Upper lobe of right lung (tissue), 1 donor: ENCODE data around the gene PEX14. TPM values are rescaled to one million over a fixed set of nuclear protein-coding genes. Genes with fewer than 3 reads are reported as not detected.

ENCODE experiments used
- ATAC-seq: fragments of 200-7000 bp; cut with Tn5 transposase; one replicate; pipeline ENCODE4 v1.9.1; 2020; ENCODE audit warnings: mild to moderate bottlenecking, moderate library complexity
- DNase-seq: peaks from one replicate; pipeline ENCODE4 v3.0.0-alpha.2; 2020
- H3K27ac ChIP-seq: fragments of 200-600 bp; one replicate; pipeline ENCODE4 v1.8.0; 2022
- H3K27me3 ChIP-seq: fragments of 200-600 bp; one replicate; pipeline ENCODE4 v1.8.0; 2022; ENCODE audit warnings: mild to moderate bottlenecking
- H3K36me3 ChIP-seq: fragments of 200-600 bp; one replicate; pipeline ENCODE4 v1.8.0; 2022
- H3K4me1 ChIP-seq: fragments of 200-600 bp; one replicate; pipeline ENCODE4 v1.8.0; 2022
- H3K4me3 ChIP-seq: fragments of 200-600 bp; one replicate; pipeline ENCODE4 v1.8.0; 2022; ENCODE audit warnings: mild to moderate bottlenecking
- H3K9me3 ChIP-seq: fragments of 200-600 bp; one replicate; pipeline ENCODE4 v1.8.0; 2022
- intact Hi-C: fragments of 100-400 bp; cut with DNase I; formaldehyde crosslinking; loops from one replicate; pipeline ENCODE4 v1.11.0; 2022
- total RNA-seq: library from RNA; stranded (reverse); fragmentation: NEBNext Ultra II Directional; extraction: Animal tissue kit (Norgen Biotek cat#: 25700); gene quantifications from one replicate; pipeline ENCODE4 v1.2.1, GENCODE V29; 2021
- TF ChIP-seq, protein P1 (sequence below): fragments of 200-600 bp; IDR thresholded peaks from one replicate; pipeline ENCODE4 v1.8.0; 2022; ENCODE audit warnings: antibody characterized with exemption
- donor health status: DM: no; HTN: yes; CAD: no; lungs with severe emphysema.

PEX14 gene
- total RNA-seq, 1 donor from 2014 or later: 25.8 TPM

DNA sequence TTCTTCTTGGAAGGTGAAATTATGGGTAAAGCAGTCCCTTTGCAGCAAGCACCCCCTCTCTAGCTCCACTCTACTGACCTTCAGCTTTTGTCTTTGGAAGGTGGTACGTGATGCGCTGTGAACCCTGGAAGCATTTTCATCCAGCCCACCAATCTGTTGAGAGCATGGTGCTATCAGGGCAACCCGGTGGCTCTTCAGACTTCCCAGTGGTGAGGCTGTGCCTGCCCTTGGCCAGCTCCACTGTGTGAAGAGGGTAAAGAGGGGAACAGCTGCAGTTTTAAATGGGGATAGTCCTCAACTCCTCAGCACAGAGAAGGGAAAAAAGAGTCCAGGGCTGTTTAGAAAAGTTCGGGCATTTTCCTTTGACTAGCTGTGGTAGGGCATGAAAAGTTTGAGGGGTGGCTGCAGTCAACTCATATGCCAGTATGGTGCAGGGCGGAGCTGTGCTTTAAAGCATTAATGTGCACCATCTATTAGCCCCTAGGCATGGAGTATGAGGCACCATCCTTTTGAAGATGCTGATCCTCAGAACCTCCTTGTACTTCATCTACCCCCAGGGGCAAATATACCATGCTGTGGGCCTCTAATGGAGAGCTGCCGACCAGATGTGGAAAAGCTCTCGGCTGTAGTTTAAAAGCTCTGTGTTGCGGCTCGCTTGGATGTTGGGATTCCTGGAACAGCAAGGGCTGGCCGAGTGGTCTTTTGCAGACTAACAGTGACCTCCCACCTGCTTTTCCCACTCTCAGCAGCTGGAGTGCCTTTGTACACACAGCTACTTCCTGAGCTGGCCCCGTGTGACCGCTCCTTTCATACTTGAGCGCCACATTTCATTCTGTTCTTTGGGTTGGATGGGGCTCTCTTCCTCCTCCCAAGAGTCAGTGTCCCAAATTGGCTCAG lies 123.0 kb downstream of the PEX14 start:
- H3K27ac ChIP-seq: no peak overlapping the region
- no peaks in the 10 kb centered on the region for H3K9me3 ChIP-seq
- no peak overlapping the region for H3K4me3 ChIP-seq
- H3K4me1 ChIP-seq: peaks cover 8% of the 10 kb centered on the region
- H3K27me3 ChIP-seq: no peaks in the 10 kb centered on the region
- ATAC-seq (peak; percentile 36), DNase-seq (no peak)
- intact Hi-C loops: no loop called here
- H3K36me3 ChIP-seq: no peaks in the 10 kb centered on the region
- TF ChIP-seq, protein P1, sequence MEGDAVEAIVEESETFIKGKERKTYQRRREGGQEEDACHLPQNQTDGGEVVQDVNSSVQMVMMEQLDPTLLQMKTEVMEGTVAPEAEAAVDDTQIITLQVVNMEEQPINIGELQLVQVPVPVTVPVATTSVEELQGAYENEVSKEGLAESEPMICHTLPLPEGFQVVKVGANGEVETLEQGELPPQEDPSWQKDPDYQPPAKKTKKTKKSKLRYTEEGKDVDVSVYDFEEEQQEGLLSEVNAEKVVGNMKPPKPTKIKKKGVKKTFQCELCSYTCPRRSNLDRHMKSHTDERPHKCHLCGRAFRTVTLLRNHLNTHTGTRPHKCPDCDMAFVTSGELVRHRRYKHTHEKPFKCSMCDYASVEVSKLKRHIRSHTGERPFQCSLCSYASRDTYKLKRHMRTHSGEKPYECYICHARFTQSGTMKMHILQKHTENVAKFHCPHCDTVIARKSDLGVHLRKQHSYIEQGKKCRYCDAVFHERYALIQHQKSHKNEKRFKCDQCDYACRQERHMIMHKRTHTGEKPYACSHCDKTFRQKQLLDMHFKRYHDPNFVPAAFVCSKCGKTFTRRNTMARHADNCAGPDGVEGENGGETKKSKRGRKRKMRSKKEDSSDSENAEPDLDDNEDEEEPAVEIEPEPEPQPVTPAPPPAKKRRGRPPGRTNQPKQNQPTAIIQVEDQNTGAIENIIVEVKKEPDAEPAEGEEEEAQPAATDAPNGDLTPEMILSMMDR: no peak

- intact Hi-C loops: no loop called here
- H3K27ac ChIP-seq: no peak overlapping the region
- H3K4me1 ChIP-seq: peaks cover 8% of the 10 kb centered on the region
- H3K36me3 ChIP-seq: no peaks in the 10 kb centered on the region
- DNase-seq (no peak), ATAC-seq (peak; percentile 31)
- H3K27me3 ChIP-seq: no peaks in the 10 kb centered on the region
- H3K9me3 ChIP-seq: no peaks in the 10 kb centered on the region
- no peak overlapping the region for H3K4me3 ChIP-seq
- TF ChIP-seq, protein P1: no peak
Observed at GRCh38 chr1:10598389-10598702, 123.6 kb downstream of the PEX14 start.

DNA sequence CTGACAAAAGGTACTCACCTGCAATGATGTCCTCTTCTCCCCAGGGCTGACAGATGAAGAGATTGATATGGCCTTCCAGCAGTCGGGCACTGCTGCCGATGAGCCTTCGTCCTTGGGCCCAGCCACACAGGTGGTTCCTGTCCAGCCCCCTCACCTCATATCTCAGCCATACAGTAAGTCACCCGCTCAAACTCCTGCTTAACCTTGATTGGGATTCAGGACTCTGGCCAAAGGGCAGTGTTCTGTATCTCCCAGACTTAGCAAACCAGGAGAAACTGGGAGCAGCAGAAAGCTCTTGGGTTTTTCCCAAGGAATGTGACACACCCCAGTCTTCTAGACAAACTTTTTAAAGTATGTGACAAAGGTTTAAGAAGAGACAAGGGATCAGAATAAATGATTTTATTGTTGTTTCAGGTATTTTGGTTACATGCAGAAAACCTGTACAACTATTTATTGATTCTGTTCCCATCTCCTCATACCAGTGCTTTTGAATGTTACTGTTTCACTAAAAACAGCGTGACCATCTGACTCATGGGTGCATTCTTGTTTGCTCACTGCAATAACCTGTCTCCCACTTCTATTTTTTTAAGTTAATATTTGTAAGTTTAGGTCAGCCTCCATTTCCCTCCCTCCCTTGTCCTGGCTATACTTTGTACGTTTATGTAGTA lies 124.6 kb downstream of the PEX14 start:
- ATAC-seq (peak; percentile 58), DNase-seq (no peak)
- no peak overlapping the region for H3K4me3 ChIP-seq
- no peaks in the 10 kb centered on the region for H3K36me3 ChIP-seq
- intact Hi-C loops: no loop called here
- peaks cover 8% of the 10 kb centered on the region for H3K4me1 ChIP-seq
- no peak overlapping the region for H3K27ac ChIP-seq
- H3K9me3 ChIP-seq: no peaks in the 10 kb centered on the region
- TF ChIP-seq, protein P1: no peak
- H3K27me3 ChIP-seq: no peaks in the 10 kb centered on the region

GRCh38 chr1:10601342-10602070 lies 126.8 kb downstream of the PEX14 start:
- no peak overlapping the region for H3K27ac ChIP-seq
- H3K9me3 ChIP-seq: no peaks in the 10 kb centered on the region
- intact Hi-C loops: no loop called here
- TF ChIP-seq, protein P1: no peak
- ATAC-seq (no peak), DNase-seq (no peak)
- no peak overlapping the region for H3K4me3 ChIP-seq
- H3K27me3 ChIP-seq: no peaks in the 10 kb centered on the region
- H3K4me1 ChIP-seq: peaks cover 8% of the 10 kb centered on the region
- H3K36me3 ChIP-seq: no peaks in the 10 kb centered on the region

GRCh38 chr1:10602936-10603335 lies 128.2 kb downstream of the PEX14 start:
- no peaks in the 10 kb centered on the region for H3K36me3 ChIP-seq
- no peaks in the 10 kb centered on the region for H3K27me3 ChIP-seq
- peaks cover 5% of the 10 kb centered on the region for H3K4me1 ChIP-seq
- no peak overlapping the region for H3K27ac ChIP-seq
- DNase-seq: no peak
- no peaks in the 10 kb centered on the region for H3K9me3 ChIP-seq
- no peak for ATAC-seq
- H3K4me3 ChIP-seq: no peak overlapping the region
- TF ChIP-seq, protein P1: no peak
- intact Hi-C loops: no loop called here
